MM.1S (cell line): ENCODE measurements around the gene SPACA6.

Experiments used
- EZH2 ChIP-seq: fragments of 300-600 bp; sonication (generic); optimal IDR thresholded peaks from 2 replicates; pipeline ENCODE3; 2017; ENCODE audit warnings: low read depth, mild to moderate bottlenecking, antibody characterized with exemption, low read length, mixed read lengths
- EZH2phosphoT487 ChIP-seq: fragments of 300-600 bp; sonication (generic); IDR thresholded peaks from 2 replicates; pipeline ENCODE4 v1.6.1; 2018; ENCODE audit warnings: antibody characterized with exemption, low read length
- TF ChIP-seq, protein P1 (sequence below): fragments of 300-600 bp; sonication (generic); IDR thresholded peaks from 2 replicates; pipeline ENCODE4 v1.5.1; 2016; ENCODE audit warnings: antibody characterized with exemption, low read length, mixed read lengths

DNA sequence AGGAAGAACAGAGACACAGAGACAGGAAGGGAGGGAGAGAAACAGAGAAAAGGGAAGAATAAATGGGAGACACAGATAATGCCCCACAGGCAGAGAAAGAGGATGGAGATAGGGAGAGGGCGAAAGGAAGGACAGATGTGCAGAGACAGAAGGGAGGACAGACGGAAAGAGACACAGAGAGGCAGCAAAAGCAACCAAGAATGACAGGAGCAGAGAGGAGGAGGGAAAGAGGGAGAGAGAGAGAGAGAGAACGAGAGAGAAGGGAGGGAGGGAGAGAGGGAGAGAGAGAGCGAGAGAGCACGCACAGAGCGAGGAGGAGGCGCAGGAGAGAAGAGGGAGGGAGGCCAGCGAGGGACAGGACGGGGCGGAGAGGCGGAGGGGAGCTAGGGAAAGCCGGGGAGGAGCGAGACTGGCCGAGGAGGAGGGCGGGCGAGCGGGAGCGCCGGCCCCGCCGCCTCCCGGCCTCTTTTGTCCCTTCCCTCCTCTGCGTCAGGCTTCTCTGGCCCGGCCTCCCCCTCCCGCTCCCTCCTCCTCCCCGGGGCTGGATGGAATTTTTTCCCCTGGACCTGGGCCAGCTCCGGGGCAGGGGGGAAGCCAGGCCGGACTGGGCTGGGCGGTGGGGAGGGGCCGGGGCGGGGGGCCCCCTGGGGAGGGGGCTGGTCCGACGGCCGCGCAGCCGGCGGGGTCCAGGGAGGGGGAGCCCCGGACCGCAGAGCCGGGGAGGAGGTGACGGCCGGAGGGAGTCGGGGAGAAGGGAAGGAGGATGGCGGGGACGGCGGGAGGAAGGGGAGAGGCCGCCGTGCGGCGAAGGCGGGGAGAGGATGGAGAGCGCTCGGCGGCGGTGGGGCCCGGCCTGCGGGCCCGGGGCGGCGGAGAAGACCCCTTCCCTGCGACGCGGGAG, 4.2 kb upstream of the SPACA6 start:
- TF ChIP-seq, protein P1, sequence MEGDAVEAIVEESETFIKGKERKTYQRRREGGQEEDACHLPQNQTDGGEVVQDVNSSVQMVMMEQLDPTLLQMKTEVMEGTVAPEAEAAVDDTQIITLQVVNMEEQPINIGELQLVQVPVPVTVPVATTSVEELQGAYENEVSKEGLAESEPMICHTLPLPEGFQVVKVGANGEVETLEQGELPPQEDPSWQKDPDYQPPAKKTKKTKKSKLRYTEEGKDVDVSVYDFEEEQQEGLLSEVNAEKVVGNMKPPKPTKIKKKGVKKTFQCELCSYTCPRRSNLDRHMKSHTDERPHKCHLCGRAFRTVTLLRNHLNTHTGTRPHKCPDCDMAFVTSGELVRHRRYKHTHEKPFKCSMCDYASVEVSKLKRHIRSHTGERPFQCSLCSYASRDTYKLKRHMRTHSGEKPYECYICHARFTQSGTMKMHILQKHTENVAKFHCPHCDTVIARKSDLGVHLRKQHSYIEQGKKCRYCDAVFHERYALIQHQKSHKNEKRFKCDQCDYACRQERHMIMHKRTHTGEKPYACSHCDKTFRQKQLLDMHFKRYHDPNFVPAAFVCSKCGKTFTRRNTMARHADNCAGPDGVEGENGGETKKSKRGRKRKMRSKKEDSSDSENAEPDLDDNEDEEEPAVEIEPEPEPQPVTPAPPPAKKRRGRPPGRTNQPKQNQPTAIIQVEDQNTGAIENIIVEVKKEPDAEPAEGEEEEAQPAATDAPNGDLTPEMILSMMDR: no peak
- no peak for TF ChIP-seq EZH2phosphoT487
- TF ChIP-seq EZH2: no peak
